Nephron (organoid): ENCODE data around the gene DGKH.
A peak's percentile ranks its signal among the peaks of the same experiment; 100 is the strongest.

Source experiments
- H3K27ac Mint-ChIP-seq, 3 experiments: 2 replicates each; pipeline ENCODE4 v1.8.0; 2020; ENCODE audit warnings: mixed read lengths in 3 of 3, mild to moderate bottlenecking in 2 of 3, moderate library complexity in 1 of 3
- H3K27me3 Mint-ChIP-seq: 2 replicates; pipeline ENCODE4 v1.8.0; 2021; ENCODE audit warnings: low read depth, mild to moderate bottlenecking, moderate library complexity, mixed read lengths
- H3K36me3 Mint-ChIP-seq: 2 replicates; pipeline ENCODE4 v1.8.0; 2020; ENCODE audit warnings: low read depth, mixed read lengths
- H3K4me1 Mint-ChIP-seq: 2 replicates; pipeline ENCODE4 v1.8.0; 2020; ENCODE audit warnings: mixed read lengths
- H3K4me3 Mint-ChIP-seq, 3 experiments: 2 replicates each; pipeline ENCODE4 v1.8.0; 2020; ENCODE audit warnings: mild to moderate bottlenecking in 3 of 3, mixed read lengths in 3 of 3, moderate library complexity in 2 of 3
- H3K9me3 Mint-ChIP-seq: 2 replicates; pipeline ENCODE4 v1.8.0; 2020; ENCODE audit warnings: mixed read lengths
- CTCF ChIP-seq, 3 experiments: fragments of 200-600 bp; sonication (generic); IDR thresholded peaks; one replicate each; pipeline ENCODE4 v1.5.0; 2021; ENCODE audit warnings: antibody characterized with exemption in 3 of 3; ENCODE audit not compliant: unreplicated experiment in 3 of 3

DGKH gene

GRCh38 chr13:42022796-42023493 lies 25.5 kb upstream of the DGKH start:
- TF ChIP-seq CTCF (IDR thresholded peaks at IDR 0.05; ENCODE audit: unreplicated experiment in 3 of 3), result no peak
- Mint-ChIP-seq H3K4me1 (no peaks in the 10 kb centered on the region), H3K9me3 (no peaks in the 10 kb centered on the region), H3K27ac (no peak overlapping the region), H3K36me3 (no peaks in the 10 kb centered on the region), H3K4me3 (no peak overlapping the region), H3K27me3 (no peaks in the 10 kb centered on the region)

- no peaks in the 10 kb centered on the region for H3K9me3 Mint-ChIP-seq
- no peaks in the 10 kb centered on the region for H3K27me3 Mint-ChIP-seq
- no peak overlapping the region for H3K4me3 Mint-ChIP-seq
- TF ChIP-seq CTCF (IDR thresholded peaks at IDR 0.05; ENCODE audit: unreplicated experiment in 3 of 3), result no peak
- H3K36me3 Mint-ChIP-seq, result no peaks in the 10 kb centered on the region
- no peak overlapping the region for H3K27ac Mint-ChIP-seq
- H3K4me1 Mint-ChIP-seq, result no peaks in the 10 kb centered on the region
Measured at GRCh38 chr13:42027286-42027685, 21.2 kb upstream of the DGKH start.

- H3K36me3 Mint-ChIP-seq, result no peaks in the 10 kb centered on the region
Measured at GRCh38 chr13:42028113-42028799, 20.2 kb upstream of the DGKH start.

GRCh38 chr13:42035905-42036521 lies 12.4 kb upstream of the DGKH start:
- Mint-ChIP-seq H3K36me3 (no peaks in the 10 kb centered on the region), H3K9me3 (peaks cover 23% of the 10 kb centered on the region), H3K27ac (no peak overlapping the region), H3K27me3 (peaks cover 28% of the 10 kb centered on the region), H3K4me3 (no peak overlapping the region), H3K4me1 (no peaks in the 10 kb centered on the region)
- no peak for TF ChIP-seq CTCF (IDR thresholded peaks at IDR 0.05; ENCODE audit: unreplicated experiment in 3 of 3)

More at GRCh38 chr13:42028113-42028799, 20.2 kb upstream of the DGKH start:
- no peak for TF ChIP-seq CTCF (IDR thresholded peaks at IDR 0.05; ENCODE audit: unreplicated experiment in 3 of 3)
- H3K27me3 Mint-ChIP-seq, result no peaks in the 10 kb centered on the region
- no peak overlapping the region for H3K4me3 Mint-ChIP-seq
- no peaks in the 10 kb centered on the region for H3K9me3 Mint-ChIP-seq
- no peaks in the 10 kb centered on the region for H3K4me1 Mint-ChIP-seq
- peak overlapping the region in 1 of 3 experiments; percentile 78 for H3K27ac Mint-ChIP-seq

GRCh38 chr13:42036711-42037110 lies 11.7 kb upstream of the DGKH start:
- peaks cover 3% of the 10 kb centered on the region for H3K4me1 Mint-ChIP-seq
- H3K27ac Mint-ChIP-seq, result no peak overlapping the region

More at GRCh38 chr13:42036711-42037110, 11.7 kb upstream of the DGKH start:
- Mint-ChIP-seq H3K36me3 (no peaks in the 10 kb centered on the region), H3K27me3 (peaks cover 31% of the 10 kb centered on the region), H3K4me3 (no peak overlapping the region), H3K9me3 (peaks cover 23% of the 10 kb centered on the region)
- TF ChIP-seq CTCF (IDR thresholded peaks at IDR 0.05; ENCODE audit: unreplicated experiment in 3 of 3), result no peak
